Right atrium auricular region (tissue), 2 donors: Measurements from ENCODE around the gene LINS1. TPM values are rescaled to one million over a fixed set of nuclear protein-coding genes. Genes with fewer than 3 reads are reported as not detected.
"Not testable (repeated sequence)": the region's sequence is repeated elsewhere in the genome, so short reads cannot be mapped to it uniquely, and the experiment has no call there.

Experiments
- DNase-seq: peaks from one replicate; pipeline ENCODE4 v3.0.0-alpha.2; 2019; ENCODE audit warnings: low spot score
- H3K27ac ChIP-seq, 2 donors: fragments of 200-600 bp; sonication (generic); 1 replicate in 1 of 2; 2 replicates in 1 of 2; pipeline ENCODE4 v1.5.1; 2016 to 2019
- H3K27me3 ChIP-seq, 2 donors: fragments of 200-600 bp; sonication (generic); one replicate each; pipeline versions ENCODE4 v1.5.1 to v1.6.0; 2017 to 2019
- H3K36me3 ChIP-seq: fragments of 200-600 bp; sonication (generic); one replicate; pipeline ENCODE4 v1.5.1; 2016
- H3K4me1 ChIP-seq, 2 donors: fragments of 200-600 bp; sonication (generic); one replicate each; pipeline versions ENCODE4 v1.5.1 to v1.6.0; 2017 to 2019
- H3K4me3 ChIP-seq, 2 donors: fragments of 200-600 bp; sonication (generic); 1 replicate in 1 of 2; 2 replicates in 1 of 2; pipeline ENCODE4 v1.5.1; 2017 to 2019; ENCODE audit warnings: mild to moderate bottlenecking in 1 of 2, moderate library complexity in 1 of 2
- H3K9me3 ChIP-seq, 2 donors: fragments of 200-600 bp; sonication (generic); one replicate each; pipeline ENCODE4 v1.5.1; 2019
- CTCF ChIP-seq, 2 donors: fragments of 200-600 bp; sonication (generic); IDR thresholded peaks; one replicate each; pipeline ENCODE4 v1.5.1; 2019; ENCODE audit warnings: antibody characterized with exemption in 2 of 2
- total RNA-seq, 2 donors: library from RNA; depleted of rRNA; stranded (reverse); fragments of >200 nt; gene quantifications; one replicate each; pipeline ENCODE4 v1.1.0, GENCODE V29; 2016

The LINS1 gene
- total RNA-seq, 2 donors from 2014 or later, result 8.8 to 8.9 TPM

GRCh38 chr15:100592898-100593297 lies 9.1 kb downstream of the LINS1 start:
- no peak for TF ChIP-seq CTCF (IDR thresholded peaks at IDR 0.05)
- Histone ChIP-seq H3K9me3 (peaks cover 0 to 6% of the 10 kb centered on the region in 2 donors), H3K36me3 (no peaks in the 10 kb centered on the region), H3K4me1 (peaks cover 0 to 14% of the 10 kb centered on the region in 2 donors), H3K4me3 (no peak overlapping the region), H3K27me3 (no peaks in the 10 kb centered on the region), H3K27ac (no peak overlapping the region)
- no peak for DNase-seq

GRCh38 chr15:100591835-100592234 lies 10.1 kb downstream of the LINS1 start:
- Histone ChIP-seq H3K27ac (no peak overlapping the region), H3K27me3 (no peaks in the 10 kb centered on the region), H3K4me3 (no peak overlapping the region), H3K9me3 (peaks cover 0 to 6% of the 10 kb centered on the region in 2 donors), H3K36me3 (no peaks in the 10 kb centered on the region), H3K4me1 (peaks cover 0 to 12% of the 10 kb centered on the region in 2 donors)
- no peak for TF ChIP-seq CTCF (IDR thresholded peaks at IDR 0.05)
- no peak for DNase-seq

GRCh38 chr15:100591163-100591562 lies 10.8 kb downstream of the LINS1 start:
- H3K4me3 ChIP-seq, H3K36me3 ChIP-seq, H3K4me1 ChIP-seq, H3K9me3 ChIP-seq, H3K27ac ChIP-seq, DNase-seq, H3K27me3 ChIP-seq: not testable (repeated sequence)

GRCh38 chr15:100588638-100589242 lies 13.2 kb downstream of the LINS1 start:
- H3K27ac ChIP-seq, result no peak overlapping the region

GRCh38 chr15:100580414-100580813 lies 21.6 kb downstream of the LINS1 start:
- Histone ChIP-seq H3K4me3 (no peak overlapping the region), H3K4me1 (no peaks in the 10 kb centered on the region), H3K27ac (no peak overlapping the region), H3K9me3 (no peaks in the 10 kb centered on the region), H3K36me3 (no peaks in the 10 kb centered on the region), H3K27me3 (no peaks in the 10 kb centered on the region)
- TF ChIP-seq CTCF (IDR thresholded peaks at IDR 0.05), result no peak
- no peak for DNase-seq

More at GRCh38 chr15:100588638-100589242, 13.2 kb downstream of the LINS1 start:
- no peaks in the 10 kb centered on the region for H3K36me3 ChIP-seq
- no peaks in the 10 kb centered on the region for H3K27me3 ChIP-seq
- no peak for TF ChIP-seq CTCF (IDR thresholded peaks at IDR 0.05)
- peaks cover 0 to 6% of the 10 kb centered on the region in 2 donors for H3K9me3 ChIP-seq
- no peak for DNase-seq
- H3K4me1 ChIP-seq, result peaks cover 0 to 4% of the 10 kb centered on the region in 2 donors
- no peak overlapping the region for H3K4me3 ChIP-seq

- Histone ChIP-seq H3K27ac (no peak overlapping the region), H3K4me1 (no peaks in the 10 kb centered on the region), H3K9me3 (no peaks in the 10 kb centered on the region), H3K36me3 (peaks cover 30% of the 10 kb centered on the region), H3K4me3 (no peak overlapping the region), H3K27me3 (no peaks in the 10 kb centered on the region)
- DNase-seq, result no peak
- no peak for TF ChIP-seq CTCF (IDR thresholded peaks at IDR 0.05)
Observed at GRCh38 chr15:100573526-100573925, 28.5 kb downstream of the LINS1 start.
